Upper lobe of left lung (tissue), 4 donors: ENCODE measurements around the gene SUN1.

ENCODE experiments used
- CTCF ChIP-seq, 6 experiments: fragments of 450-650 bp in 4 of 6; fragments of 200-600 bp in 2 of 6; sonication (generic) in 2 of 6; IDR thresholded peaks; one replicate each; pipeline ENCODE4 v1.5.1; 2016 to 2019; ENCODE audit warnings: antibody characterized with exemption in 6 of 6
- EP300 ChIP-seq, 4 donors: sonication (generic); formaldehyde crosslinking; IDR thresholded peaks; one replicate each; pipeline ENCODE4 v1.5.1; 2017; ENCODE audit warnings: antibody characterized with exemption in 4 of 4, control low read depth in 2 of 4
- POLR2A ChIP-seq, 4 donors: fragments of 450-650 bp; IDR thresholded peaks; one replicate each; pipeline ENCODE4 v1.5.1; 2016 to 2017; ENCODE audit warnings: antibody characterized with exemption in 4 of 4, mild to moderate bottlenecking in 2 of 4
- POLR2AphosphoS5 ChIP-seq, 2 donors: sonication (generic); formaldehyde crosslinking; IDR thresholded peaks; one replicate each; pipeline ENCODE4 v1.5.1; 2017; ENCODE audit warnings: antibody characterized with exemption in 2 of 2

- TF ChIP-seq CTCF (IDR thresholded peaks at IDR 0.05) = no peak
- TF ChIP-seq POLR2A (IDR thresholded peaks at IDR 0.05) = no peak
- TF ChIP-seq POLR2AphosphoS5 (IDR thresholded peaks at IDR 0.05) = peak; percentile 50 to 58
- peak in 1 of 4 donors; percentile 60 for TF ChIP-seq EP300 (IDR thresholded peaks at IDR 0.05)
These were observed 27.0 kb upstream of the SUN1 start for GRCh38 chr7:805261-805660.
